ENCODE measurements around the gene SEMA6D.

DNA sequence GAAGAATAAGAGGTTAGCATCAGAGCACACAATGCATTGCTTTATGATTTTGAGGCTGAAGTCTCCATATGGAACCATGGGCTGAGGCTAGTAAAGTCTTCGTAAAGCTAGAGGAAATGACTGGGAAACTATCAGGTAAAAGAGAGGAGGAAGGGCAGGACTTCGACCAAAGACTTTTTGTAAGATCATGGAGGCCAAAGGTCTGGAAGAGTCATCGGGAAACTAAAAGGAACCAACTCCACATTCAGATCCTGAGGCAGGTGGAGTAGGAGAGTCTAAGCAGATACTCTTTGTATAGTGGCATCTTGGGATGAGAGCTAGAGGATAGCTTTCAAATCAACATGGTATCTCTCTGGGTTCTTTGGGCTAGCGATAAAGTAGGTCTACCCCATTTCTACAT lies 36.3 kb downstream of the SEMA6D start:
- TF ChIP-seq ZNF274 (IDR thresholded peaks at IDR 0.05; ENCODE audit: low read depth, low read length) (no peak), YY1 (IDR thresholded peaks at IDR 0.05; ENCODE audit: insufficient read depth, insufficient read length) (no peak)
